Kasumi-1 (cell line): ENCODE data around the gene MED20.
"Not testable (repeated sequence)": the region's sequence is repeated elsewhere in the genome, so short reads cannot be mapped to it uniquely, and the experiment has no call there.

Experiments used
- DNase-seq, 2 experiments: peaks; one replicate each; lab custom pipeline; 2025; lab: John Stamatoyannopoulos, UW

Gene MED20, protein sequence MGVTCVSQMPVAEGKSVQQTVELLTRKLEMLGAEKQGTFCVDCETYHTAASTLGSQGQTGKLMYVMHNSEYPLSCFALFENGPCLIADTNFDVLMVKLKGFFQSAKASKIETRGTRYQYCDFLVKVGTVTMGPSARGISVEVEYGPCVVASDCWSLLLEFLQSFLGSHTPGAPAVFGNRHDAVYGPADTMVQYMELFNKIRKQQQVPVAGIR

DNA sequence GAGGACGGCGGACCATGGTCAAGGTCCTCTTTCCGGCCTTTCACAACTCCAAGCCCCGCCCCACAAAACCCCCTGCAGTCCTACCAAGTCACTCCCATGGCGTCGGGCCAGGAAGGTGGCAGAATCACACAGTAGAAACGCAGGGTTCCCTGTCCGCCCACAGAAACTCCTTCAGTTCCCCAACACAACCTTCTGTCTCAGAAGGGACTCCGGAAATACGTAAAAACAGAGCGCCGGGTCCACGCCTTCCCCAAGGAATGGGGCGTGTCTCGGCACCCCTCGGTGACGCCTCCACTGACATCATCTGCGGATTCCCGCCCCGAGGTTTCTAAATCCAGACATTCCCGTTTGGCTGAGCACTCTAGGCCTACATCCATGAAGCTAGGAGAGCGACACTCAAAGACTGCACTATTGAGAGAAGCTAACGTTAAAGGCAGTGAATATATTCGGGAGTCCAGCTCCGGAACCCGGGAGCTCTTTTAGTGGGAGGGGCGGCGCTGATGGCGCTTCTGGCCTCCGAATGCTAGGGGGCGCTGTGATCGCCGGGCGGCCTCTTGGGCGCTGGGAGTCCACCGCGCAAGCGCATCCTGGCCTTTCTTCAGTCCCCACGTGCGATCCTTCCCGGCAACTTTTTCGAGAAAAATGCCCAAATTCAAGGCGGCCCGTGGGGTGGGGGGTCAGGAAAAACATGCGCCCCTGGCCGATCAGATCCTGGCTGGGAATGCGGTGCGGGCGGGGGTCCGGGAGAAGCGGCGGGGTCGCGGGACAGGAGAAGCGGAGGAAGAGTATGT is at the start of gene MED20, which contains the start of gene BYSL:
Gene MED20 (minus strand): TSS at position 219 of the 791 bp plus-strand sequence. CDS start 121 bp downstream, at position 98.
Gene BYSL (plus strand): TSS at position 579 of the 791 bp plus-strand sequence. CDS start 64 bp downstream, at position 643.
- DNase-seq = peak; percentile 89 to 96

DNA sequence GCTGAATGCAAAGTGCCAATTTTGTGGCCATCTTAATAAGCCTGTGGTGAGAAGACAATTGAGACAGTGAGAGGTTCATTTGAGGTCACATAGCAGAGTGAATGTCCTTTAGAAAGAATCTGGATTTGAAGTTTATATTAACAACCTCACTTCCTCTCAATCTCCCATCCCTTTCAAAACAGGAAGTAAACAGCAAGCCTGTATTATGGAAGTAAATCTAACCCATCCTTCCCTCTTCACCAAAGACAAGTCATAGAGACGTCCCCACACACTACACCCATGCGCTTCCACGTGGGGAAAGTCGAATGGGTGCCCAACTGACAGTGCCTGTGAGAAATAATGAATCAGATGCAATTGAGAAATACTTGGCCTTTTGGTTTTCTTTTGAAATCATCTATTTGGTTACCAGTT is 49.5 kb upstream of the MED20 start:
- peak in 1 of 2 experiments; percentile 46 for DNase-seq

DNA sequence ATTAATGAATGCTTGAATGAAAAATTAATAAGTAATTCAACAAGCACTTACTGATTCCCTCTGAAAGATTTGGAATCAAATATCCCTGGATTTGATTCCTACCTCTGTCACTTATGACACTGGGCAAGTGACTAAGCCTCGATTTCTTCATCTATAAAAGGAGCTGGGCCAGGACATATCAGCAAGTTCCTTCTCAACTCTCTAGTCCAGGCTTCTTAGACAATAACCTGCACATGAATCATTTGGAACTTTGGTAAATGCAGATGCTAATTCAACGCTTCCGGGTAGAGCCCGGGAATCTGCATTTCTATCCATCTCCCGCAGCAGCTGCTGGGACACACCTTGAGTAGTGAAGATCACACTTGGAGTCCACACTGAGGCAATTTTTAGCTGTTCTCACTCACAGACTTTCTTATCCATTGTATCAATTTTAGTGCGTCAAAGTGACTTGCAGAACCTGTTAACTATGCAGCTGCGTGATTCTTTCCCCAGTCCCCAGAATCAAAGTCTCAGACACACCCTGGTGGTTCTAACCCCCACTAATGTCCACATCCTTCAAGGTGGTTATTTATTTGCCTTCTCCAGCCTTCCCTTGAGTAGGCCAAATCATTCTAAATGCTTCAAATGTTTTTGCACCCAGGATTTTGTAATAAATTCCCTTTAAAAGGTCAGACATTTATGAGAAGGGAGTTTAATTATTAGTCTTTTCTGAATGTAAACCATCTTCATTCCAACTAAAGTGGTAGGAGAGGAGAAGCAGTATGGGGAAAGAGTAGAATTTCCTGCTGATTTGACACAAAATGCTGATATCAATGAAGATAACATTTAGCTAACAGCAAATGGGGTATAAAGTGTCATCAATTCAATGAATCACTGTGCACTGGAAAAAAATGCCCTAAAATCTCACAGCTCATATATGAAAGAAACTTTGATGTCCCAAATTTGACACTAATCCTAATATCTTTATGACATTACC is 46.7 kb upstream of the MED20 start:
- no peak for DNase-seq

DNA sequence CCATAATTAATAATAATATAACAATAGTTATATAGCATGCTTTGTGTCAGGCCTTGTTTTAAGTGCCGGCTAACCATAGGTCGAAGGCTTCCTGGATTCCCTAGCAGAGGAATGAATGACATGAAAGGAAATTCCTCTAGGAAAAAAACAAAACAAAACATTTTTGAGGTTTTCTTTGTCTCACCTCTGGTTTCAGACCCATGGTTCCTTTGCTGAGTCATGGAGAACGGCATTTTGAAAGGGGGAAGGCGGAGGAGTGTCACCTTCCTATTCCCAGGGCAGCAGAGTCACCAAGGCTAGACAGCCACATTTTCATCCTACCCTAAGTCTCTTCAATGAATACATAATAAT is 46.0 kb upstream of the MED20 start:
- no peak for DNase-seq

DNA sequence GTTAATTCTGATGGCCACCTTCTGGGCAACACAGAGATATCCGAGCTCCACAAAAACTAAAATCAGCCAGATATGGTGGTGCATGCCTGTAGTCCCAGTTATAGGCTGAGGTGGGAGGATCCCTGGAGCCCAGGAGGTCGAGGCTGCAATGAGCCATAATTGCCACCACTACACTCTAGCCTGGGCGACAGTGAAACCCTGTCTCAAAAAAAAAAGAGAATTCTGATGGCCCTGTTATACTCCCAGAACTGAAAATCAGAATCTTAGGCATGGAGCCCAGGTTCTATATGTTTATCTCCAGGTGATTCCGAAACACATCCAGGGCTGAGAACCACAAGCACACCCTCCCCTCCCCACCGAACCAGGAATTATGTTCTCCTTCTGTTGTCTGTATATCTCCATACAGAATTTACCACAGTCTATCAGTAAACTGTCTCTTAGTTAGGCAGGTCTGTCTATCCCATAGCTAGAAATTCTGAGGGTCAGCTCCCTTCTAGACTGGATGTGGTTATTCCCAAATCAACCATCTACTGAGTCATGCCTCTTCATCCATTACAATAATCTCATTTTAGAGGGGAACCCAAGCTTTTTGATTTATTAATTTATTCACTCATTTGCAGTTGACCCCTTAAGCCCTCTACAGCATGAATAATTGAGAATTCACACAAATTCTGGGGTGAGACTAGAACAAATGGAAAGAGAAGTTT is 45.4 kb upstream of the MED20 start:
- no peak for DNase-seq

DNA sequence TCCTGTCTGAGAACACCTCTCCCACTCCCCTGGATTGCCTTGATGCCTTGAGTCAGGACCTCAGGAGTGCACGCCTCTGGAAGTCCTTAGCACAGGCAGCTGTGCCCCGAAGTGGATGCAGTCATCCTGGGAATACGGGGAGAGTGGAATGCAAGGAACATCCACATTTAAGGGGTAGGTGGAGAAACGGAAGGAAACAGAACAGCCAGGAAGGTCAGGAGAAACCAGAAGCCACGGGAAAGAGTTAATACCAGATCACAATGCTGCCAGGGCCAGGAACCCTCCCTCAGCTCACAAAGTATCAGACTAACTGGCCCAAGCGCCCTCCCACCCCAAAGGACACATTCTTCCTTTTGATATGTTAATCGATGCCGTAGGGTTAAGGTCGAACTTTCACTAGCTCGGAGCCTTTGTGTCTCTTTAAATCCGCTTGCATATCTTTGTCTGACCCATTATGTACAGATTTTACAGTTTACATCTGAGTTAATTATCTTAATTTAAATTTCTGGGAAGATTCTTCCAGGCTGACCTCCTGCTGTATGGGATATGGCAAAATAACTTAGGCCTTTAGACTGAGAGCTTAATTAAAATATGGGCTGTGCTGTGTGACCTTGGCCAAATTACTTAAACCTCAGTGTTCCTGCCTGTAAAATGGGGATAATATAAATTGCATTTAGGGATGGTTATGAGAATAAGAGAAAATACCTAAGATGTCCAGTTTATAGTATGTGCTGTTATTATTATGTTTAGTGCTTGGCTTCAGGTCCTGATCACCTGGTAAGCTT is 44.7 kb upstream of the MED20 start:
- DNase-seq = no peak

DNA sequence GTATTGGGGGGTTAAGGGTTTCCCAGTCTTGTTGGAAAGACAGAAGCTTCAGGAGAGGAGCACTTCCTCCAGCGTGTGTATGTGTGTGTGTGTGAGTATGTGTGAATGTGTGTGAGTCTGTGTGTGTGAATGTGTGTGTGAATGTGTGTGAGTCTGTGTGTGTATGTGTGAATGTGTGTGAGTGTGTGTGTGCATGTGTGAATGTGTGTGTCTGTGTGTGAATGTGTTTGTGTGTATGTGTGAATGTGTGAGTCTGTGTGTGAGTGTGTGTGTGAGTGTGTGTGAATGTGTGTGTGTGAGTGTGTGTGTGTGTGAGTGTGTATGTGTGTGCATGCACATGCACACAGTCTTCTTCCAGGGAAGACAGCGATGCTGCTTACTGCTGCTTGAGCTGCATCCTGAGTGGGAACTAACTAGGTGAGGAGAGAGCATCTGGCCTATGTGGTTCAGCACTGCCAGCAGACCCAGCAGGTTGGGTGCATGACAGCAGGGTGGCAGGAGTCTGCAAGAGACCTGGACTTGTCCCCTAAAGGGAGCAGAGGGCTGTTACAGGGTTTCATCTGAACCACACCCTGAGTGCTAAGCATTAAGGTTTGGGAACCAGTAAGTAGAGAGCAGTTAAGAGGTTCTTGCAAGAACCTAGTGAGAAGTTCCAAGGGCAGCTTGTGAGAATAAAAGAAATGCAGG is 43.4 kb upstream of the MED20 start:
- no peak for DNase-seq

DNA sequence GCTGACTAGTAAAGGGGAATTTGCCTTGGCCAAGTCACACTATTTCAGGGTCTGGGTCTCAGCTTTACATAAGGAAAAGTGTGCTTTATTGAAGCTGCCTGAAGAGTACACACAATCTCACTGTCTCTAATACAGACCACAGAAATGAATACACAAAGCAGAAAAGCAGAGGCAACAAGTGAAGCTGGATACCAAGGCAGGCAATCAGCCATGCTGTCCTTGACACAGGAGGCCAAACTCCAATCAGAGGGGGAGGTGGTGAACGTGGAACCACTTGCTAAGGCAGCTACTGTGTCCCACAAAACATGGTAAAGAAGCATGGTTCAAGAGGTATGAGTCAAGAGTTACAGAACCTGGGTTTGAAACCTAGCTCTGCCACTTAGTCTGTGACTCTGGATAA is 42.4 kb upstream of the MED20 start:
- no peak for DNase-seq

DNA sequence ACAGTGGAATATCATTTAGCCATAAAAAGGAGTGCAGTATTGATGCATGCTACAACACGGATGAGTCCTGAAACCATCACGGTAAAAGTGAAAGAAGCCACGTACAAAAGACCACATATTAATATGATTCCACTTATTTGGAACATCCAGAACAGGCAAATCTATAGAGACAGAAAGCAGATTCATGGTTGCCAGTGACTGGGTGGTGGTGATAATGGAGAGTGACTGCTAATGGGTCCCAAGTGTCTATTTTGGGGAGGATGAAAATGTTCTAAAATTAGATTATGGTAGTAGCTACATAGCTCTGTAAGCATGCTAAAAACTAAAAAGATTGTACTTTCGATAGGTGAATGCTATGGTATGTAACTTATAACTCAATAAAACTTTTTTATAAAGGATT is 39.1 kb upstream of the MED20 start:
- DNase-seq = no peak

DNA sequence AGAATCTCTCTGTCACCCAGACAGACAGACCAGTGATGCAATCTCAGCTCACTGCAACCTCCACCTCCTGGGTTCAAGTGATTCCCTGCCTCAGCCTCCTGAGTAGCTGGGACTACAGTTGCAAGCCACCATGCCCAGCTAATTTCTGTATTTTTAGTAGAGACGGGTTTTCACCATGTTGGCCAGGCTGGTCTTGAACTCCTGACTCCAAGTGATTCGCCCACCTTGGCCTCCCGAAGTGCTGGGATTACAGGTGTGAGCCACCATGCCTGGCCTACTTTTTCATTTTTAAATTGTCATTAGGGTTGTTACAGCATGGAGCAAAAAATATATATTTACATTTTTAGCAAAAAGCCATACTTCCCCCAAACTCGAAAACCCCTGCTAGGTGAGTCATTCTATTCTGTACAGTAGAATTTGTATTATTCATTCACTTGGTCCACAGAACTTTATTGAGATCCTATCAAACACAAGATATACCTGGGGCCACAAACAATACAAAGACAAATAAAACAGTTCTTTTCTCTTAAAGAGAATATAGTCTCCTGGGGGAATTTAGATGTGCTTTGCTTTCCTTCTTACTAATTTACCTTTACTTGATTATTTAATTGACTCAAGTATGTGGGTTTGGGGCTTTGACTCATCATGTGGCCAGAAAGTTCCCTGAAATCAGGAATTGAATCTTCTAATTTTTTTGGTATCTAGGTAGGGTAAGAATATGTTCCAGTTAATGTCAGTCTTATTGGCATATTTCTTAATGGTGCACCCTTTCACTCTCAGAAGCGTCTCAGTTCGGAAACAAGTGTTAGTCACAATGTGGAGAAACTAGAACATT is 37.3 kb upstream of the MED20 start:
- no peak for DNase-seq

DNA sequence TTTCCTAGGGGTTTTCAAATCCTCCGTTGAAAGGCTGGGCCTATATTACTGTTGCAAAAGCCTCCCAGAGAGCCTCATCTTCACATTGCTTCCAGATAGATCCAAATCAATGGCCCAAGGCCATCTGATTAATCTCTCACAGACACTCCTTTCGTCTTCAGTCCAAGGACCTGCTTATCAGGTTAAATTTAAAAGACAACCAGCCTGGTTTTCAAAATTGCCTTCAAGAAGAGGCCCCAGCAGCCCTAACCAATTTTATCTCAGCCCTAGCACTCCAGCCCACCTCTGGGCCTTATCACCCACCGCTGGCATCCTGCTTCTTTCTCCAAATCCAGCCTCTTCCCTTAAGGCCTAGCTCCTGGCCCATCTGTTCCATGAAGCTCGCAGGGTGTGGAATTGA is 36.2 kb upstream of the MED20 start:
- DNase-seq = no peak

DNA sequence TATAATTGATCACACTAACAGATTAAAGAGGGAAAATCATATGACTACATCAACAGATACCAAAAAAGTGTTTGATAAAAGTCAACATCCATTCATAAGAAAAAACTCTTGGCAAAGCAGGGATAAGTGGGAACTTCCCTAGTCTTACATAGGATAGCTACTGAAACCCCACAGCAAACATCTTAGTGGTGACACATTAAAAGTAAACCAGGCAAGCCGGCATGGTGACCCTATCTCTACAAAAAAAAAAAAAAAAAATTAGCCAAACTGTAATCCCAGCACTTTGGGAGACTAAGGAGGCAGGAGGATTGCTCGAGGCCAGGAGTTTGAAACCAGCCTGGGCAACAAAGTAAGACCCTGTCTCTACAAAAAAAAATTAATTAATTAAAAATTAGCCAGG is 34.5 kb upstream of the MED20 start:
- DNase-seq = no peak

DNA sequence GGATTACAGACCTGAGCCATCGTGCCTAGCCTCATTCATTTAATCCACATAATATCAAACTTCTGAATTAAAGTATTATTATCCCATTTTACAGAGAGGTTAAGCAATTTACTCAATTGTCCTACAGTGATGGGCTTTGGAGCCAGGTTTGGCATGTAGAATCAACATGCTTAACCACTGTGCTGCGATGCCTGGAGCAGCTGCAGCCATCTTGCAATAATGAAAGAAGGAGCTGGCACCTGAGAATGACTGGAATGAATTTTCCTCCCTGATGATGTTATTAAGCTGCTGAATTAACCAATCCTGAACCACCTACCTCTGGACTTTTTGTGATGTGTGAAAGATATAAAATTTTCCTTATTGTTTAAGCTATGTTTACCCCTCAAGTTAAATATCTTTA is 33.7 kb upstream of the MED20 start:
- DNase-seq = no peak

DNA sequence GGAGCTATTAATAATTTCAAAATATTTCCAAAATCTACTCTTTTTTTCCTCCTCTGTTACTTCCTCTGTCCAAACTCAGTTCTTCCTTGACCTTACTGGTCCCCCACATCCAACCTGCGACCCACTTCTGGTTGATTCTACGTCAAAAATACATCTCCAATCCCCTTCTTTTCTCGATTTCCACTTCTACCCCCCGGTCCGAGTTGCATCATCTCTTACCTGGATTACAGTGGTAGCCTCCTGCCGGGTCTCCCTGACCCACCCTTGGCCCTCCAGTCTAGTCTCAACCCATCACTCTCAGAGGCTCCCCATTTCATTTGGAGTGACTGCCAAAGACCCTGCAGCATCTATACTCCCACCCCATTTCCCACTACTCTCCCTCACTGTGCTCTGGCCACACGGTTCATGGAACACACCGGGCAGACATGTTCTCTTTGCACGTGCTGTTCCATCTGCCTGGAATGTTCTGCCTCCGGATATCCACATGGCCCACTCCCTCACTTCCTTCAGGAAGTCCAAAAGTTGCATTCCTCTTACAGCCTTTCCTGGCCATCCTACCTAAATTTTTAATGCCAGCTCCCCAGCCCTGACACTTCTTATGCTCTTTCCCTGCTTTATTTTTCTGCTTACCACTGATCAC is 26.8 kb upstream of the MED20 start:
- no peak for DNase-seq

DNA sequence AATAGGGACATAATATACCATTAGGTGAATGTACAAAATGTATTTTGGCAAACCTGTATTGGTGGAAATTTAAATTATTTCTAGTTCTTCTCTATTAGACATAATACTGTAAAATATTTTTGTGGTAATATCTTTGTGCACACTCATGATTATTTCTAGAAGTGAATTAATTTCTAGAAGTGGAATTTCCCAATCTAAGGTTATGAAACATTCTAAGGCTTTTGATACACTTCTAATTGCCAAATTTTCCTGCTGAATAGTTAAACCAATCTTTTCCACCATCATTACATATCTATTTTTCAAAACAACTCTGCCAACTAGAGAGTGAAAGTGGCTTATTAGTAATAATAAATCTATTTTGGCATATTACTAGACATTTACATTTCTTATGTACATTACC is 22.5 kb upstream of the MED20 start:
- DNase-seq = no peak

DNA sequence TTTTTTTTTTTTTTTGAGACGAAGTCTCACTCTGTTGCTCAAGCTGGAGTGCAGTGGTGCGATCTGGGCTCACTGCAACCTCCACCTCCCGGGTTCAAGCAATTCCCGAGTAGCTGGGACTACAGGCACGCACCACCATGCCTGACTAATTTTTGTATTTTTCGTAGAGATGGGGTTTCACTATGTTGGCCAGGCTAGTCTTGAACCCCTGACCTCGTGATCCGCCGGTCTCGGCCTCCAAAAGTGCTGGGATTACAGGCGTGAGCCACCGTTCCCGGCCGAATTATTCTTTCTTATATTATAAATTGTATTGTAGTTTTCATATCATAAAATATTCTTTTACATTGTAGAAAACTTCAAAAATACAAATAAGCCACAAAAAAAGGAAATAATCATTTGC is 21.9 kb upstream of the MED20 start:
- DNase-seq = not testable (repeated sequence)

DNA sequence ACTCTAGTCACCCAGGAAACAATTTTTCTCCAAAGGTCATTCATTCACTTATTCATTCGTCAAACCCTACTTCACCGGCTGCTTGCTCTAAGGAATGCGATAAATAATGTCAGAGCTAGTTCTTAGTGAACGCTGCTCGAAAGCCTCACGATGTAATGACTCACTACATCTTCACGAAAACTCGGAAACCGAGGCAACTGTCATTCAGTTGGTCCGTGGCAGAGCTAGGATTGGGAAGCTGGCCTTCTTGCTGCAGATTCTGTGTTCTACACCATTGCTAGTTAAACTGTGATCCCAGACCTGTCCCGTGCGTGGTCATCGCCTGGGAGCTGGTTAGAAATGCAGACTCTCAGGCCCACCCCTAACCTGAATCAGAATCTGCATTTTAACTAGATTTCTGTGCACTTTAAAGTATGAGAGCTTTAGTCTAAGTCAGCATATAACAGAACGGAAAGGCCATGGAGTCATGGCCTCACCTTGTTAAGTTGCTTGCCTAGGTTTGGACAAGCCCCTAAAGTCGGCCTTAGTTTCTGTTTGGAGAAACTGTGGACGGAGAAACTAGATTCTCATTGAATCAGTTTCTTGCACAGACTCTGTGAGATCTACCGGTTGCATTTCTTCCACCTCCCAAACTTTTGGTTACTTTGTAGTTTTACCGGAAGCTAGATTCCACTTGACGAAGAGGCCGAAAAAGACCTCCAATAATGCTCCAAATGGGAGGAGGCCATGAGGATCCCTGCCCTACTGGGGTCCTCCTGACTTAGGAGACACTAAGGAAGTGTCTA is 21.3 kb upstream of the MED20 start:
- DNase-seq = peak; percentile 65 to 66
